Right lung (tissue), 5 donors: ENCODE measurements around the gene ZNF385C. TPM values are rescaled to one million over a fixed set of nuclear protein-coding genes. Genes with fewer than 3 reads are reported as not detected.

Source experiments
- DNase-seq, 2 donors: peaks; one replicate each; pipeline ENCODE4 v3.0.0-alpha.2; 2013
- polyA plus RNA-seq, 5 donors: library from polyadenylated mRNA; unstranded; fragments of 120-200 nt; gene quantifications; one replicate each; pipeline versions ENCODE4 v1.2.1 to v1.2.3, GENCODE V29; 2013; ENCODE audit warnings: inconsistent platforms in 1 of 5, low replicate concordance in 1 of 5; ENCODE audit not compliant: insufficient read length in 5 of 5, insufficient read depth in 1 of 5

The ZNF385C gene
- polyA plus RNA-seq, 5 donors: 2.6 to 3.9 (median 3.0) TPM

- no peak for DNase-seq
These were observed 108.4 kb downstream of the ZNF385C start for GRCh38 chr17:41989702-41990419.

- no peak for DNase-seq
These were observed 109.9 kb downstream of the ZNF385C start for GRCh38 chr17:41988418-41988817.

GRCh38 chr17:41987642-41988041, 110.6 kb downstream of the ZNF385C start:
- DNase-seq: no peak

GRCh38 chr17:41986634-41987033, 111.6 kb downstream of the ZNF385C start:
- DNase-seq: no peak

- DNase-seq: no peak
These were observed 112.4 kb downstream of the ZNF385C start for GRCh38 chr17:41985919-41986318.

GRCh38 chr17:41984454-41984853, 113.8 kb downstream of the ZNF385C start:
- no peak for DNase-seq

GRCh38 chr17:41982026-41982760, 116.1 kb downstream of the ZNF385C start:
- no peak for DNase-seq

GRCh38 chr17:41977991-41978390, 120.3 kb downstream of the ZNF385C start:
- DNase-seq: no peak

- no peak for DNase-seq
These were observed 122.0 kb downstream of the ZNF385C start for GRCh38 chr17:41976142-41976768.

Other genes starting within 250 kb of the ZNF385C start
- gene KLHL11, start 233.1 kb downstream of the ZNF385C start, polyA plus RNA-seq: 10 to 100 TPM in 1 of 5 donors, 1 to 10 TPM in 4; 6.2 to 10.7 (median 9.4) TPM
- gene ACLY, start 179.5 kb downstream of the ZNF385C start, polyA plus RNA-seq: 10 to 100 TPM; 69.8 to 87.7 (median 72.1) TPM
- gene ODAD4, start 167.9 kb downstream of the ZNF385C start, polyA plus RNA-seq: 1 to 10 TPM; 3.8 to 8.8 (median 6.0) TPM
- 10 to 100 TPM; 49.6 to 78.5 (median 55.9) TPM for gene CNP, start 131.7 kb downstream of the ZNF385C start, polyA plus RNA-seq
- gene DNAJC7, start 81.0 kb downstream of the ZNF385C start, polyA plus RNA-seq: 100 to 1,000 TPM; 121 to 167 (median 149) TPM
- gene NKIRAS2, start 78.4 kb downstream of the ZNF385C start, polyA plus RNA-seq: 10 to 100 TPM; 37.6 to 56.9 (median 42.2) TPM
- 1 to 10 TPM; 3.6 to 5.0 (median 4.6) TPM for gene C17orf113, start 47.9 kb downstream of the ZNF385C start, polyA plus RNA-seq
- 10 to 100 TPM; 13.9 to 20.1 (median 18.8) TPM for gene DHX58, start 14.2 kb upstream of the ZNF385C start, polyA plus RNA-seq
- 10 to 100 TPM; 51.3 to 73.7 (median 67.3) TPM for gene KAT2A, start 22.9 kb upstream of the ZNF385C start, polyA plus RNA-seq
- under 1 TPM; 0.29 to 0.60 (median 0.43) TPM for gene HSPB9, start 24.3 kb upstream of the ZNF385C start, polyA plus RNA-seq
- gene RAB5C, start 56.5 kb upstream of the ZNF385C start, polyA plus RNA-seq: 100 to 1,000 TPM in 3 of 5 donors, 10 to 100 TPM in 2; 93.3 to 131 (median 102) TPM
- under 1 TPM in 2 of 5 donors, not detected in 3; 0.04 to 0.07 TPM for gene KCNH4, start 82.7 kb upstream of the ZNF385C start, polyA plus RNA-seq
- not detected for gene HCRT, start 87.0 kb upstream of the ZNF385C start, polyA plus RNA-seq
- gene GHDC, start 96.0 kb upstream of the ZNF385C start, polyA plus RNA-seq: 10 to 100 TPM; 11.6 to 21.7 (median 19.9) TPM
- 10 to 100 TPM; 49.8 to 60.2 (median 50.4) TPM for gene STAT5B, start 177.9 kb upstream of the ZNF385C start, polyA plus RNA-seq
- gene STAT5A, start 190.0 kb upstream of the ZNF385C start, polyA plus RNA-seq: 10 to 100 TPM in 3 of 5 donors, 1 to 10 TPM in 2; 6.9 to 13.7 (median 10.4) TPM